ENCODE measurements around the gene IL17RC.

IL17RC gene

DNA sequence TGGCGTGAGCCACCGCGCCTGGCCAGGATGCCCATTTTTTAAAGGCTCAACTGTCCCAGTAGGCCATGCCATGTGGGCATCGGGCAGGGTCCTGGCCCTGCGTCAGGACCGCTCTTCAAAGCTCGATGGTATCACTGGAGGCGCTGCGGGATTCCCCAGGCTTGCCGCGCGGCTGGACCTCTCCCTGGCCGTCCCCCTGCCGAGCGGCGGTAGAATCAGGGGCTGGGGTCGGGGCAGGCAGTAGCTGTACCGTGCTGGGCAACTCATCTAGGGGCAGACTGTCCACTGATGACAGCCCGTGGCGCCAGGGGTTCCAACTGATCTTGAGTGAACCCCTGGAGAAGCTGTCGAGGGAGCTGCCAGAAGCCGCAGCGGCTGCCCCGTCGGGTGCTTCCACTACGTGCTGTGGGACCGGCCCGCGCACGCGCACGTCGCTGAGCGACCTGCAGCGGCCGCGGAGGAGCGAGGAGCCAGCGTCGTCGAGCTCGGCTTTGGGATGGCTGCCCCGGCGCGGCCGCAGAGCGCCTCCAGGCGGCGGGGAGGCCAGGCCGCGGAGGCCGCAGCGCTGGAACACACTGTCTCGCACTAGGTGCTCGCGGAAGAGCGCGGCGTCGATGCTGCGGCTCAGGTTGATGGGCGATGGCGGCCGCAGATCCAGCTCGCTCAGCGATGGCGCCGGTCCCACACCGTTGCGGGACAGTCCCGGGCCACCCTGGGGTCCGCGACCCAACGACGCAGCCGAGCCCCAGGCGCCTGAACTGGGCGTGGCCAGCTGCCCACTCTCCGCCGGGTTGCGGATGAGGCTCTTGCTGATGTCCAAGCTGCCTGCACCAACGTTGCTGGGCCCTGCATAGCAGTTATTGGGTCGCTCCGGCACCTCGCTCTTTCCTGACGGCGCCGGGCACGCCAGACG, 29.5 kb downstream of the IL17RC start:
- H3K4me3 ChIP-seq (ENCODE audit: low read depth, low read length) = no peak overlapping the region
- TF ChIP-seq, protein P1, sequence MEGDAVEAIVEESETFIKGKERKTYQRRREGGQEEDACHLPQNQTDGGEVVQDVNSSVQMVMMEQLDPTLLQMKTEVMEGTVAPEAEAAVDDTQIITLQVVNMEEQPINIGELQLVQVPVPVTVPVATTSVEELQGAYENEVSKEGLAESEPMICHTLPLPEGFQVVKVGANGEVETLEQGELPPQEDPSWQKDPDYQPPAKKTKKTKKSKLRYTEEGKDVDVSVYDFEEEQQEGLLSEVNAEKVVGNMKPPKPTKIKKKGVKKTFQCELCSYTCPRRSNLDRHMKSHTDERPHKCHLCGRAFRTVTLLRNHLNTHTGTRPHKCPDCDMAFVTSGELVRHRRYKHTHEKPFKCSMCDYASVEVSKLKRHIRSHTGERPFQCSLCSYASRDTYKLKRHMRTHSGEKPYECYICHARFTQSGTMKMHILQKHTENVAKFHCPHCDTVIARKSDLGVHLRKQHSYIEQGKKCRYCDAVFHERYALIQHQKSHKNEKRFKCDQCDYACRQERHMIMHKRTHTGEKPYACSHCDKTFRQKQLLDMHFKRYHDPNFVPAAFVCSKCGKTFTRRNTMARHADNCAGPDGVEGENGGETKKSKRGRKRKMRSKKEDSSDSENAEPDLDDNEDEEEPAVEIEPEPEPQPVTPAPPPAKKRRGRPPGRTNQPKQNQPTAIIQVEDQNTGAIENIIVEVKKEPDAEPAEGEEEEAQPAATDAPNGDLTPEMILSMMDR (IDR thresholded peaks at IDR 0.05; ENCODE audit: insufficient read depth, low read depth, low read length, missing control alignments) = no peak
- DNase-seq (ENCODE audit: low read depth) = no peak

DNA sequence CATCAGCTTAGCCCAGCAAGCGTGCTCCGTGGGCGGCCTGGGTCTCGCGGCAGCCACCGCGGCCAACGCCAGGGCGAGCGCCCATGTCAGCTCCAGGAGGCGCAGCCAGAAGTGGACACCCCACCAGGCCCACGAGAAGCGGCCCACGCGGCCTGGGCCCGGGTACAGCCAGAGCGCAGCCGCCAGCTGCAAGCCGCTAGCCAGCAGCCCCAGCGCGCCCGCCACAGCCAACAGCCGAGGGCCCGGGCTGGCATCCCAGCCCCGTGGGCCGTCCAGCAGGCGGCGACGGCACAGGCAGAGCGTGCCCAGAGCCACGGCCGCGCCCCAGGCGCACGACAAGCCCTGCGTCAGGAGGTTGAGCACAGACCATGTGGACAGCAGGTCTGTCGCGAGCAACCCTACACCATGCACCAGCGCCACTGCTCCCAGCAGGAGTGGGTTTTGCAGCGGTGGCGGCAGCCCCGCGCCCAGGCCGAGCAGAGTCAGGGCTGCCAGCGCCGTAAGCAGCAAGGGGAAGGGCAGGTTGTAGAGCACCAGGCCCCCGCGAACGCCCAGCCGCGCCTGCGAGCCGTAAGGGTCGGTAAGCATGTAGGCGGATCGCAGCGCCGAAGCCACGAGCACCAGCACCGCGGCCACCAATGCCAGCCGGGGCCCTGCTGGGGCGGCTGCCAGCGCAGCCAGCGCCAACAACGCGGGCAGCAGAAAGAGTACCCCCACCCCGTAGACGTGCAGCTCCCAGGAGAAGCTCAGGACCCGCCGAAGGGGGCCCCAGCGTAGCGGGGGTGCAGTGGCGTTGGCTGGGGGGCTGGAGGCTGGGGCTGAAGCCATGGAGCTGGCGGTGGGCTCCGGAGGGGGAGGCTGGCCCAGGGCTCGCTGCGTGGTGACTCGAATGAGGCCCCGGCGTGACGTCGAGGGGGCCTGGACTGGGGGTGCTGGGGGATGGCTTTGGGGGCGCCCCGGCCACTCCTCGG, 30.4 kb downstream of the IL17RC start:
- H3K4me3 ChIP-seq (ENCODE audit: low read depth, low read length) = no peak overlapping the region
- TF ChIP-seq, protein P1 (IDR thresholded peaks at IDR 0.05; ENCODE audit: insufficient read depth, low read depth, low read length, missing control alignments) = no peak
- no peak for DNase-seq (ENCODE audit: low read depth)

DNA sequence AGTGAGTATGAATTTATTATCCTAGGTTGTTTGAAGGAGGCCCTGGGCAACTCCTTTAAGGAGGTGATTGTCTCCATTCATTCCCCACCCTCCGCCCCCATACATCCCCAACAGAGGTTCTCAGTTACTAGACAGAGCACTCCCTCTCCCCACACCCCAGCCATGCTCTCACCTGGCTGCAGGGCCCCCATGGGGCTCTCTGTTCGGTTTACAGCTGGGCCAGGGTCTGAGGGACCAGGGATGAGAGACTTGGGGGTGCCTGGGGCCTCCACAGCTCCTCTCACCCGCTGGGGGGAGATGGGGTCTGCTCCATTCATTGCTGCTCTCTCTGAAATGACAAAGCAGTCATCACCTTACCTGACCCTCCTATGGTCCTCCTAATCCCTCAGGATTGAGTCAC, 31.7 kb downstream of the IL17RC start:
- TF ChIP-seq, protein P1 (IDR thresholded peaks at IDR 0.05; ENCODE audit: insufficient read depth, low read depth, low read length, missing control alignments) = no peak
- no peak for DNase-seq (ENCODE audit: low read depth)
- H3K4me3 ChIP-seq (ENCODE audit: low read depth, low read length) = no peak overlapping the region

DNA sequence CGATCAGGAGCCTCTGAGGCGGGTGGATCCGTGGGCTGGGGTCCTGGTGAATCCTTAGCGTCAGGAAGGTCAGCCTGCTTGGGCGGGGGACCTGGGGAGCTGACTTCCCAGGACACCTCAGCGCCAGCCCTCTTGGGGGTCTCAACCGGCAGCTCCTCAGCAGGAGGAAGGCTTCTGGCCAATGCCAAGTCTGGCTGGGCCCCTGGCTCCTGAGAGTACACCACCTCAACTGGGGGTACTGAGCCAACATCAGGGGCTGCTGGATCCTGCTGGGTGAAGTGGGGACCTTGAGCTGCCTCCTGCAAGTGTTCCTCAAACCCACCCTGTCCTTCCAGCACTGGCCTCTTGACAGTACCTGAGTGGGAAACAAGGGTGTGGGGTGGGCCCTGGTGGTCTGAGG, 32.2 kb downstream of the IL17RC start:
- DNase-seq (ENCODE audit: low read depth) = no peak
- TF ChIP-seq, protein P1 (IDR thresholded peaks at IDR 0.05; ENCODE audit: insufficient read depth, low read depth, low read length, missing control alignments) = no peak
- H3K4me3 ChIP-seq (ENCODE audit: low read depth, low read length) = no peak overlapping the region

DNA sequence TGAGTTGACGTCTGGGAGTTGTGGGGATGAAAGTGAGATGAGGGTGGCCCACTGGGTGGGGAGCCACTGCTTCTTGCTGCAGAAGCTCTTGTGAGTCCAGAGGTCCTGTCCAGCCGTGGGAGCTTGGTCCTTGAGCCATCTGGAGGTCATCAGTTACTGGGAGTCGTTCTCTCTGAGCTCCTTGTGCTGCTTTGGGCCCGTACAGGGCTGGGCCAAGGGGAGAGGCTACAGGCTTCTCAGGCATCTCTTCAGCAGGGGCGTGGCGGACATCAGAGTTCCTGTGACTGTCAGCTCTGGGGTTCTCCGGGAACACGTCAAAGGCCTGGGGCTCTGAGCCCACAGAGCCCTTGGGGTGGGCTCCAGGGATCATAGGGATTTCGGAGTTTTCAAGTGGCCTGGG, 32.7 kb downstream of the IL17RC start:
- no peak for DNase-seq (ENCODE audit: low read depth)
- TF ChIP-seq, protein P1 (IDR thresholded peaks at IDR 0.05; ENCODE audit: insufficient read depth, low read depth, low read length, missing control alignments) = no peak
- no peak overlapping the region for H3K4me3 ChIP-seq (ENCODE audit: low read depth, low read length)

DNA sequence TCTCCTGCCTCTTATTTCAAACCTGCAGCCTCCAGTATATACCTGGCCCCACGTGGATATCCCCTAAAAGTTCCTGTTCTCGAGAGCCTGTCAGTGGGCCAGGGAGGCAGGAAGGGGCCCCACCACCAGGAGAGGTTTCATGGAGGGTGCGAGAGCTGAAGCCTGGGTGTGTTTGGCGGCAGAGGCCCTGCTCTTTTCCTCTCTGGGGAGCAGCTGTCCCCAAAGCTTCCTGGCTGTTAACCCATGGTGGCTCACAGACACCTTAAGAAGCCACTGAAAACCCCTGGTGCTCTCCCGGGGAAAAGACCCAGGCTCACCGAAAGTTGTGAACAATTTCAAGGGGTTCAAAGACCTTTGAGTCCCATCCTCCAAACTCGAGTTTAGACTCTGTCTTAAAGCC, 34.2 kb downstream of the IL17RC start:
- peak; percentile 78 for DNase-seq (ENCODE audit: low read depth)
- TF ChIP-seq, protein P1 (IDR thresholded peaks at IDR 0.05; ENCODE audit: insufficient read depth, low read depth, low read length, missing control alignments) = no peak
- H3K4me3 ChIP-seq (ENCODE audit: low read depth, low read length) = peak overlapping the region; percentile 83
